ENCODE results near the gene LGMN.

DNA sequence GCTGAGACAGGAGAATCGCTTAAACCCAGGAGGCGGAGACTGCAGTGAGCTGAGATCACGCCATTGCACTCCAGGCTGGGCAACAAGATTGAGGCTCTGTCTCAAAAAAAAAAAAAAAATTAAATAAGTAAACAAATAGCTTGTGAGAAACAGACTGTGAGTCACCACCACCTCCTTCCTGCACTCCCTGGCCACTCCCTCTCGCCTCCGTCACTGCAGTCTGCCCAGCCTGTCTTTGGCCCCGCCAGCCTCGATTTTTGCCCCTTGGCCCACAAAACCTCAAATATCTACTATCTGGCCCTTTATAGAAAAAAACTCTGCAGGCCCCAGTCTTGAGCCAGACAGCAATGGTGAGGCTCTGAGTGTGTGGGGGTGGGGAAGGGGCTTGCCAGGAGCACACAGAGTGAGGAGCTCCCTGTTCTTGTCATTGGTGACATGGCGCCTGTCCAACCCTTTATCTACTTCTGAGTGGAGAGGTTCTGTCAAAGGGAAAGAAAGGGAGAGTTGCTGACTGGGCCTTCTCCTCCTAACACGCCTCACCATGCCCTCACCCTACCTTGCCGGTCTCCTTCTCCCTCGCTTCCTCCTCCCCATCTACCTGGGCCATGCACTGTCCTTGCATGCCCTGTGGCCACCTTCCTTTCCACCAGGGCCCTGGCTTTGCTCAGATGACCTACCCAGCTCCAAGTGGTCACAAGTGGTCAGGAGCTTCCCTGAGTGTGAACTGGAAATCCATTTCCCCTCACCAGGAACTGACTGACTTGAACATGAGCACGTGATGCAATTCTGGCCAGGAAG, 22.1 kb downstream of the LGMN start:
- TF ChIP-seq EZH2phosphoT487 (IDR thresholded peaks at IDR 0.05; ENCODE audit: unreplicated experiment) (no peak), POLR2AphosphoS5 (IDR thresholded peaks at IDR 0.05; ENCODE audit: low read depth) (no peak), NANOG (IDR thresholded peaks at IDR 0.05; ENCODE audit: borderline replicate concordance) (no peak), EZH2 (IDR thresholded peaks at IDR 0.05; ENCODE audit: low read depth, unreplicated experiment) (no peak), JUNB (IDR thresholded peaks at IDR 0.05; ENCODE audit: unreplicated experiment) (no peak), CREB1 (CRISPR knock-in tag; IDR thresholded peaks at IDR 0.05; ENCODE audit: low read depth) (no peak), ZNF331 (CRISPR knock-in tag; IDR thresholded peaks at IDR 0.05; ENCODE audit: low read depth) (no peak)
- TF ChIP-seq, protein P1, sequence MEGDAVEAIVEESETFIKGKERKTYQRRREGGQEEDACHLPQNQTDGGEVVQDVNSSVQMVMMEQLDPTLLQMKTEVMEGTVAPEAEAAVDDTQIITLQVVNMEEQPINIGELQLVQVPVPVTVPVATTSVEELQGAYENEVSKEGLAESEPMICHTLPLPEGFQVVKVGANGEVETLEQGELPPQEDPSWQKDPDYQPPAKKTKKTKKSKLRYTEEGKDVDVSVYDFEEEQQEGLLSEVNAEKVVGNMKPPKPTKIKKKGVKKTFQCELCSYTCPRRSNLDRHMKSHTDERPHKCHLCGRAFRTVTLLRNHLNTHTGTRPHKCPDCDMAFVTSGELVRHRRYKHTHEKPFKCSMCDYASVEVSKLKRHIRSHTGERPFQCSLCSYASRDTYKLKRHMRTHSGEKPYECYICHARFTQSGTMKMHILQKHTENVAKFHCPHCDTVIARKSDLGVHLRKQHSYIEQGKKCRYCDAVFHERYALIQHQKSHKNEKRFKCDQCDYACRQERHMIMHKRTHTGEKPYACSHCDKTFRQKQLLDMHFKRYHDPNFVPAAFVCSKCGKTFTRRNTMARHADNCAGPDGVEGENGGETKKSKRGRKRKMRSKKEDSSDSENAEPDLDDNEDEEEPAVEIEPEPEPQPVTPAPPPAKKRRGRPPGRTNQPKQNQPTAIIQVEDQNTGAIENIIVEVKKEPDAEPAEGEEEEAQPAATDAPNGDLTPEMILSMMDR (conservative IDR thresholded peaks at IDR 0.05; ENCODE audit: low read depth in 2 of 2) = no peak
- TF ChIP-seq, protein P2, sequence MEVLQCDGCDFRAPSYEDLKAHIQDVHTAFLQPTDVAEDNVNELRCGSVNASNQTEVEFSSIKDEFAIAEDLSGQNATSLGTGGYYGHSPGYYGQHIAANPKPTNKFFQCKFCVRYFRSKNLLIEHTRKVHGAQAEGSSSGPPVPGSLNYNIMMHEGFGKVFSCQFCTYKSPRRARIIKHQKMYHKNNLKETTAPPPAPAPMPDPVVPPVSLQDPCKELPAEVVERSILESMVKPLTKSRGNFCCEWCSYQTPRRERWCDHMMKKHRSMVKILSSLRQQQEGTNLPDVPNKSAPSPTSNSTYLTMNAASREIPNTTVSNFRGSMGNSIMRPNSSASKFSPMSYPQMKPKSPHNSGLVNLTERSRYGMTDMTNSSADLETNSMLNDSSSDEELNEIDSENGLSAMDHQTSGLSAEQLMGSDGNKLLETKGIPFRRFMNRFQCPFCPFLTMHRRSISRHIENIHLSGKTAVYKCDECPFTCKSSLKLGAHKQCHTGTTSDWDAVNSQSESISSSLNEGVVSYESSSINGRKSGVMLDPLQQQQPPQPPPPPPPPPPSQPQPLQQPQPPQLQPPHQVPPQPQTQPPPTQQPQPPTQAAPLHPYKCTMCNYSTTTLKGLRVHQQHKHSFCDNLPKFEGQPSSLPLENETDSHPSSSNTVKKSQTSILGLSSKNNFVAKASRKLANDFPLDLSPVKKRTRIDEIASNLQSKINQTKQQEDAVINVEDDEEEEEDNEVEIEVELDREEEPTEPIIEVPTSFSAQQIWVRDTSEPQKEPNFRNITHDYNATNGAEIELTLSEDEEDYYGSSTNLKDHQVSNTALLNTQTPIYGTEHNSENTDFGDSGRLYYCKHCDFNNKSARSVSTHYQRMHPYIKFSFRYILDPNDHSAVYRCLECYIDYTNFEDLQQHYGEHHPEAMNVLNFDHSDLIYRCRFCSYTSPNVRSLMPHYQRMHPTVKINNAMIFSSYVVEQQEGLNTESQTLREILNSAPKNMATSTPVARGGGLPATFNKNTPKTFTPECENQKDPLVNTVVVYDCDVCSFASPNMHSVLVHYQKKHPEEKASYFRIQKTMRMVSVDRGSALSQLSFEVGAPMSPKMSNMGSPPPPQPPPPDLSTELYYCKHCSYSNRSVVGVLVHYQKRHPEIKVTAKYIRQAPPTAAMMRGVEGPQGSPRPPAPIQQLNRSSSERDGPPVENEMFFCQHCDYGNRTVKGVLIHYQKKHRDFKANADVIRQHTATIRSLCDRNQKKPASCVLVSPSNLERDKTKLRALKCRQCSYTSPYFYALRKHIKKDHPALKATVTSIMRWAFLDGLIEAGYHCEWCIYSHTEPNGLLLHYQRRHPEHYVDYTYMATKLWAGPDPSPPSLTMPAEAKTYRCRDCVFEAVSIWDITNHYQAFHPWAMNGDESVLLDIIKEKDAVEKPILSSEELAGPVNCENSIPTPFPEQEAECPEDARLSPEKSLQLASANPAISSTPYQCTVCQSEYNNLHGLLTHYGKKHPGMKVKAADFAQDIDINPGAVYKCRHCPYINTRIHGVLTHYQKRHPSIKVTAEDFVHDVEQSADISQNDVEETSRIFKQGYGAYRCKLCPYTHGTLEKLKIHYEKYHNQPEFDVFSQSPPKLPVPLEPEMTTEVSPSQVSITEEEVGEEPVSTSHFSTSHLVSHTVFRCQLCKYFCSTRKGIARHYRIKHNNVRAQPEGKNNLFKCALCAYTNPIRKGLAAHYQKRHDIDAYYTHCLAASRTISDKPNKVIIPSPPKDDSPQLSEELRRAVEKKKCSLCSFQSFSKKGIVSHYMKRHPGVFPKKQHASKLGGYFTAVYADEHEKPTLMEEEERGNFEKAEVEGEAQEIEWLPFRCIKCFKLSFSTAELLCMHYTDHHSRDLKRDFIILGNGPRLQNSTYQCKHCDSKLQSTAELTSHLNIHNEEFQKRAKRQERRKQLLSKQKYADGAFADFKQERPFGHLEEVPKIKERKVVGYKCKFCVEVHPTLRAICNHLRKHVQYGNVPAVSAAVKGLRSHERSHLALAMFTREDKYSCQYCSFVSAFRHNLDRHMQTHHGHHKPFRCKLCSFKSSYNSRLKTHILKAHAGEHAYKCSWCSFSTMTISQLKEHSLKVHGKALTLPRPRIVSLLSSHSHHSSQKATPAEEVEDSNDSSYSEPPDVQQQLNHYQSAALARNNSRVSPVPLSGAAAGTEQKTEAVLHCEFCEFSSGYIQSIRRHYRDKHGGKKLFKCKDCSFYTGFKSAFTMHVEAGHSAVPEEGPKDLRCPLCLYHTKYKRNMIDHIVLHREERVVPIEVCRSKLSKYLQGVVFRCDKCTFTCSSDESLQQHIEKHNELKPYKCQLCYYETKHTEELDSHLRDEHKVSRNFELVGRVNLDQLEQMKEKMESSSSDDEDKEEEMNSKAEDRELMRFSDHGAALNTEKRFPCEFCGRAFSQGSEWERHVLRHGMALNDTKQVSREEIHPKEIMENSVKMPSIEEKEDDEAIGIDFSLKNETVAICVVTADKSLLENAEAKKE (CRISPR knock-in tag; IDR thresholded peaks at IDR 0.05) = no peak
- TF ChIP-seq, protein P3, sequence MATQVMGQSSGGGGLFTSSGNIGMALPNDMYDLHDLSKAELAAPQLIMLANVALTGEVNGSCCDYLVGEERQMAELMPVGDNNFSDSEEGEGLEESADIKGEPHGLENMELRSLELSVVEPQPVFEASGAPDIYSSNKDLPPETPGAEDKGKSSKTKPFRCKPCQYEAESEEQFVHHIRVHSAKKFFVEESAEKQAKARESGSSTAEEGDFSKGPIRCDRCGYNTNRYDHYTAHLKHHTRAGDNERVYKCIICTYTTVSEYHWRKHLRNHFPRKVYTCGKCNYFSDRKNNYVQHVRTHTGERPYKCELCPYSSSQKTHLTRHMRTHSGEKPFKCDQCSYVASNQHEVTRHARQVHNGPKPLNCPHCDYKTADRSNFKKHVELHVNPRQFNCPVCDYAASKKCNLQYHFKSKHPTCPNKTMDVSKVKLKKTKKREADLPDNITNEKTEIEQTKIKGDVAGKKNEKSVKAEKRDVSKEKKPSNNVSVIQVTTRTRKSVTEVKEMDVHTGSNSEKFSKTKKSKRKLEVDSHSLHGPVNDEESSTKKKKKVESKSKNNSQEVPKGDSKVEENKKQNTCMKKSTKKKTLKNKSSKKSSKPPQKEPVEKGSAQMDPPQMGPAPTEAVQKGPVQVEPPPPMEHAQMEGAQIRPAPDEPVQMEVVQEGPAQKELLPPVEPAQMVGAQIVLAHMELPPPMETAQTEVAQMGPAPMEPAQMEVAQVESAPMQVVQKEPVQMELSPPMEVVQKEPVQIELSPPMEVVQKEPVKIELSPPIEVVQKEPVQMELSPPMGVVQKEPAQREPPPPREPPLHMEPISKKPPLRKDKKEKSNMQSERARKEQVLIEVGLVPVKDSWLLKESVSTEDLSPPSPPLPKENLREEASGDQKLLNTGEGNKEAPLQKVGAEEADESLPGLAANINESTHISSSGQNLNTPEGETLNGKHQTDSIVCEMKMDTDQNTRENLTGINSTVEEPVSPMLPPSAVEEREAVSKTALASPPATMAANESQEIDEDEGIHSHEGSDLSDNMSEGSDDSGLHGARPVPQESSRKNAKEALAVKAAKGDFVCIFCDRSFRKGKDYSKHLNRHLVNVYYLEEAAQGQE (IDR thresholded peaks at IDR 0.05; ENCODE audit: unreplicated experiment) = no peak
- TF ChIP-seq, protein P4, sequence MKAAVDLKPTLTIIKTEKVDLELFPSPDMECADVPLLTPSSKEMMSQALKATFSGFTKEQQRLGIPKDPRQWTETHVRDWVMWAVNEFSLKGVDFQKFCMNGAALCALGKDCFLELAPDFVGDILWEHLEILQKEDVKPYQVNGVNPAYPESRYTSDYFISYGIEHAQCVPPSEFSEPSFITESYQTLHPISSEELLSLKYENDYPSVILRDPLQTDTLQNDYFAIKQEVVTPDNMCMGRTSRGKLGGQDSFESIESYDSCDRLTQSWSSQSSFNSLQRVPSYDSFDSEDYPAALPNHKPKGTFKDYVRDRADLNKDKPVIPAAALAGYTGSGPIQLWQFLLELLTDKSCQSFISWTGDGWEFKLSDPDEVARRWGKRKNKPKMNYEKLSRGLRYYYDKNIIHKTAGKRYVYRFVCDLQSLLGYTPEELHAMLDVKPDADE (IDR thresholded peaks at IDR 0.05) = no peak

All from GM23338 (cell line).